Esophagus muscularis mucosa (tissue), 4 donors: ENCODE results near the gene SCN9A. TPM values are rescaled to one million over a fixed set of nuclear protein-coding genes. Genes with fewer than 3 reads are reported as not detected.

Experiments used
- DNase-seq: peaks from one replicate; pipeline ENCODE4 v3.0.0-alpha.2; 2017; ENCODE audit errors: extremely low spot score
- H3K27ac ChIP-seq, 4 donors: fragments of 200-600 bp; sonication (generic); replicated peaks in 1 of 4; 1 replicate in 3 of 4; 2 replicates in 1 of 4; pipeline ENCODE4 v1.5.1; 2016 to 2019; ENCODE audit warnings: mild to moderate bottlenecking in 1 of 4
- H3K27me3 ChIP-seq, 4 donors: fragments of 200-600 bp; sonication (generic); one replicate each; pipeline versions ENCODE4 v1.5.1 to v1.6.0; 2016 to 2019
- H3K36me3 ChIP-seq, 4 donors: fragments of 200-600 bp; sonication (generic); one replicate each; pipeline ENCODE4 v1.5.1; 2016 to 2019
- H3K4me1 ChIP-seq, 4 donors: fragments of 200-600 bp; sonication (generic); one replicate each; pipeline ENCODE4 v1.5.1; 2016 to 2019
- H3K4me3 ChIP-seq, 4 donors: fragments of 200-600 bp; sonication (generic); 1 replicate in 2 of 4; 2 replicates in 2 of 4; pipeline ENCODE4 v1.5.1; 2016 to 2019; ENCODE audit warnings: mild to moderate bottlenecking in 4 of 4, moderate library complexity in 1 of 4
- H3K9me3 ChIP-seq, 4 donors: fragments of 200-600 bp; sonication (generic); 1 replicate in 3 of 4; 2 replicates in 1 of 4; pipeline ENCODE4 v1.5.1; 2016 to 2019
- EP300 ChIP-seq: sonication (generic); formaldehyde crosslinking; IDR thresholded peaks from one replicate; pipeline ENCODE4 v1.6.1; 2017; ENCODE audit warnings: antibody characterized with exemption
- POLR2A ChIP-seq: fragments of 450-650 bp; IDR thresholded peaks from one replicate; pipeline ENCODE4 v1.6.1; 2017; ENCODE audit warnings: antibody characterized with exemption, moderate library complexity, mild to moderate bottlenecking, low read depth
- POLR2AphosphoS5 ChIP-seq, 2 donors: sonication (generic); formaldehyde crosslinking; IDR thresholded peaks; one replicate each; pipeline ENCODE4 v1.6.1; 2017; ENCODE audit warnings: antibody characterized with exemption in 2 of 2
- WGBS: methylation state at CpG from one replicate; pipeline ENCODE4 v1.1.5; 2018; 5-methylcytosine and 5-hydroxymethylcytosine counted together
- intact Hi-C: fragments of 100-400 bp; cut with DNase I; formaldehyde crosslinking; loops from one replicate; pipeline ENCODE4 v1.15.1; 2023
- total RNA-seq, 4 donors: library from RNA; depleted of rRNA; stranded (reverse); fragments of >200 nt; gene quantifications; one replicate each; pipeline versions ENCODE4 v1.1.0 to v1.2.1, GENCODE V29; 2016
- TF ChIP-seq, protein P1 (sequence below), 3 experiments: fragments of 200-600 bp in 2 of 3; fragments of 450-650 bp in 1 of 3; sonication (generic) in 2 of 3; IDR thresholded peaks; one replicate each; pipeline ENCODE4 v1.5.1; 2017 to 2019; ENCODE audit warnings: antibody characterized with exemption in 3 of 3, mild to moderate bottlenecking in 2 of 3, moderate library complexity in 1 of 3

SCN9A gene
- total RNA-seq, 4 donors from 2014 or later: 4.0 to 7.8 (median 5.2) TPM

DNA sequence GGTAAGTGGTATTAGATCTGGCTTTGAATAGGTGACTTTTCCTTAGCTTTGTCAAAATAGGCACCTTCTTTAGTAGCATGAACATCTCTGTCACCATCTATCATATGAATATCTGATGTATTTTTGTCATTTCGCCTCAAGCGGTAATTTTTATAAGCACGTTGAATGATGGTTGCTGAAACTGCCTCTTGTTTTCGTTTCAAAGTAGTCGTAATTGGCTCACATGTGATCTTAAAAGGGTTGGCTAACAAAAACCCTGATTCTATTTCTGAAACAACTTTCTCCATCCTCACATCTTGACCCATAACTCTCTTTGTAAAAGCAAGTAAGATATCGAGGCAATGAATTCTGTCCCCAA is 29.8 kb upstream of the SCN9A start:
- TF ChIP-seq POLR2A: no peak
- H3K4me3 ChIP-seq: no peak overlapping the region

DNA sequence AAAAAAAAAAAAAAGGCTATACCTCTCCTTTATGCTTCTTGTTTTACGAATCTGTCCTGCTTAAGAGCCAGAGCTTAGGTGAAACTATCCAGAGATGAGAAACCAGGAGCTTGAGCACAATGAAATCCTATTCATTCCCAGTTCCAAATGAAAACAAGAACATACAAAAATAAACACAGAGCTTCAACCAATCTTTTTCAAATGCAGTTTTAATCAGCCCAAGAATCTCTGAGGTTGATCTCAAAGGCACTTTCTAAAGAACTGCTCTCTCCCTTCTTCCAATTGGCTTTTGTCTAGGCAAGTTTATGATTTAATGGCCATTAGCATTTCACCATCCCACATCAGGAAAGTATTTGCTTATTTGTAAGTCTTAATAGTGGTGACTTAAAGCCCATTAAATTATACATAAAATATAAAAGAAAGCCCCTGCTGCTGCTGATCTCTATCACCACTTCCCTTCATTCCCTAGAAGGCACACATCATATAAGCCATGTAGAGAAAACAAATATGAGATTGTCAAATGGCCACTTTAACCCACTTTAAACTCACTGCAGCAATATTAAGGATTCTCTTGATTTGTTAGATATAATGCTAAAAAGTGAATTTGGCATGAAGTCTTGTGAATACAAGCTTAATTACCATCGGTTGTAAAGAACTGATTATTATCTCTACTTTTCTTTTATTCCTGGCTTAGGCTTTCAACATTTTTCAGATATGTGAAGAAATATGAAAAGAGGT is 29.3 kb upstream of the SCN9A start:
- H3K4me3 ChIP-seq: no peak overlapping the region
- no peaks in the 10 kb centered on the region for H3K4me1 ChIP-seq
- 58% methylated on average over 2 of the region's 2 CpGs for WGBS
- no peak overlapping the region for H3K27ac ChIP-seq
- no peaks in the 10 kb centered on the region for H3K27me3 ChIP-seq
- H3K9me3 ChIP-seq: no peaks in the 10 kb centered on the region
- no peaks in the 10 kb centered on the region for H3K36me3 ChIP-seq
- DNase-seq: no peak
- intact Hi-C loops: no loop called here
- no peak for TF ChIP-seq EP300
- TF ChIP-seq POLR2AphosphoS5 (IDR thresholded peaks at IDR 0.05): no peak
- TF ChIP-seq, protein P1, sequence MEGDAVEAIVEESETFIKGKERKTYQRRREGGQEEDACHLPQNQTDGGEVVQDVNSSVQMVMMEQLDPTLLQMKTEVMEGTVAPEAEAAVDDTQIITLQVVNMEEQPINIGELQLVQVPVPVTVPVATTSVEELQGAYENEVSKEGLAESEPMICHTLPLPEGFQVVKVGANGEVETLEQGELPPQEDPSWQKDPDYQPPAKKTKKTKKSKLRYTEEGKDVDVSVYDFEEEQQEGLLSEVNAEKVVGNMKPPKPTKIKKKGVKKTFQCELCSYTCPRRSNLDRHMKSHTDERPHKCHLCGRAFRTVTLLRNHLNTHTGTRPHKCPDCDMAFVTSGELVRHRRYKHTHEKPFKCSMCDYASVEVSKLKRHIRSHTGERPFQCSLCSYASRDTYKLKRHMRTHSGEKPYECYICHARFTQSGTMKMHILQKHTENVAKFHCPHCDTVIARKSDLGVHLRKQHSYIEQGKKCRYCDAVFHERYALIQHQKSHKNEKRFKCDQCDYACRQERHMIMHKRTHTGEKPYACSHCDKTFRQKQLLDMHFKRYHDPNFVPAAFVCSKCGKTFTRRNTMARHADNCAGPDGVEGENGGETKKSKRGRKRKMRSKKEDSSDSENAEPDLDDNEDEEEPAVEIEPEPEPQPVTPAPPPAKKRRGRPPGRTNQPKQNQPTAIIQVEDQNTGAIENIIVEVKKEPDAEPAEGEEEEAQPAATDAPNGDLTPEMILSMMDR (IDR thresholded peaks at IDR 0.05): no peak
- TF ChIP-seq POLR2A: no peak

More for the DNA sequence above, 29.8 kb upstream of the SCN9A start:
- no peak for DNase-seq
- Histone ChIP-seq H3K27me3 (no peaks in the 10 kb centered on the region), H3K36me3 (no peaks in the 10 kb centered on the region), H3K27ac (no peak overlapping the region), H3K4me1 (no peaks in the 10 kb centered on the region), H3K9me3 (no peaks in the 10 kb centered on the region)
- intact Hi-C loops: no loop called here
- WGBS: 90% methylated on average over 6 of the region's 6 CpGs

DNA sequence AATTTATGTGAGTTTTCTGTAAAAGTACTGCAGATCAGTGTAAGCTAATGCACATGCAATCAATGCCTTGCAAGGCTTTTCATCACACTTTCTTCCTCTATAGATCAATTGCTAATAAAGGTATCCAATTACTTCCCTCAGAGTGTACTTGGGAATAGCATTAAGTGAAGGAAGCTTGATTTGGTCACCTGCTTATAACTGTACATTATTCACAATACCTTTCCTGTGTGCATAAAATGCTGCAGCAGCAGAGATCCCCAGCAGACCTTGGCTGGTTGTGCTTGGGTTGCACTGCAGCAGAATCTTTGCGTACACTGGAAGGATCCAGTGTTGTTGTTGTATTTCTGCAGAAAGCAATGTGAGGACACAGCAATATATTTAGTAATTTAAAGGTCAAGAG is 18.5 kb upstream of the SCN9A start:
- Histone ChIP-seq H3K9me3 (no peaks in the 10 kb centered on the region), H3K27me3 (no peaks in the 10 kb centered on the region), H3K27ac (no peak overlapping the region), H3K4me1 (no peaks in the 10 kb centered on the region), H3K4me3 (no peak overlapping the region), H3K36me3 (no peaks in the 10 kb centered on the region)
- intact Hi-C loops: no loop called here
- DNase-seq: no peak
- WGBS: 100% methylated on average over 1 of the region's 1 CpG
- no peak for TF ChIP-seq POLR2A
- TF ChIP-seq, protein P1 (IDR thresholded peaks at IDR 0.05): no peak
- no peak for TF ChIP-seq POLR2AphosphoS5 (IDR thresholded peaks at IDR 0.05)
- TF ChIP-seq EP300: no peak

DNA sequence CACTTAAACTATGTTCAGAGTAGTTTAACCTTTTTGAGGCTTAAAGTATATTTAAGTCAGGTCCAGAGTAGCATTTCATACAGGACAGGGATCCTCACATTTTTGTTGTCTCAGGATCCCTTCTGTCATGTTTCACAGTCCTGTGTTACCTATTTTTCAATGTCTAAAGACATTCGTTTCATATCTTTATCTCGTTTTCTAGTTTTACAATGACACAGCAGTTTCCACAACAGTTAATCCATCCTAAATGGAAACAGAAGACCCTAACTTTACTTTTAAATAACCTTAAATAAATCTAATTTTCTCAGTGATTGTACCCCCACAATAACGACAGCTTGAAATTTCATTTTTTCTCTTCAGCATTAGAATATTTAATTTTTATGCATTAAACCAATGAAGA is 17.3 kb upstream of the SCN9A start:
- intact Hi-C loops: no loop called here
- WGBS: 78% methylated on average over 3 of the region's 3 CpGs
- no peak for DNase-seq
- H3K9me3 ChIP-seq: no peaks in the 10 kb centered on the region
- no peak overlapping the region for H3K4me3 ChIP-seq
- no peaks in the 10 kb centered on the region for H3K4me1 ChIP-seq
- no peaks in the 10 kb centered on the region for H3K27me3 ChIP-seq
- no peaks in the 10 kb centered on the region for H3K36me3 ChIP-seq
- no peak overlapping the region for H3K27ac ChIP-seq
- TF ChIP-seq POLR2AphosphoS5 (IDR thresholded peaks at IDR 0.05) (no peak), EP300 (no peak), POLR2A (no peak)
- TF ChIP-seq, protein P1 (IDR thresholded peaks at IDR 0.05): no peak

DNA sequence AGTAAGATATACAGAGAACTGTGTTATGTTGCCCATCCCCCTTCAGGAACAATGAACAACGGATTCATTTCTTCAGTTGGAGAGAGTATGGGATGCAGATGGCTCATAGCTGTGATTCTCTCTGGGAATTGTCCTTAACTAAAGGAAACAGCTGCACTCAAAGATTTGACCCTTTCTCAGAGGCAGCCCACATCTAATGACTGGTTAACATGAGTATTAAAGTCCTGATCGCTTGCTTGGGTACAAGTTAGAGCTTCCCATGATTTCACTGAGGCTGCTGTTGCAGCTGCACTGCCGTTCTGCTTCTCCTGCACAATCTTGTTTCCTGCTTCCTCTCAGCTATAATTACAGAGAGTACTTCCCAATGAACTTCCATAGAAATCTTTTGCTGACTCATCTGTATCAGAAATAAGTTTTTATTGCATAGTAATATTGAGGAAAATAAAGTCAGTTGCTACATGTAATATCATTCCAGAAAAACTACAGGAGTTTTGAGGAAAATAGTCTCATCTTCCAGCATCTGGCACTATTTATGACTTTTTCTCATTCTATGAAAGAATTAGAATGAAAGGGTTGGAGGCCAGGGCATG is 12.8 kb upstream of the SCN9A start:
- TF ChIP-seq EP300 (no peak), POLR2AphosphoS5 (IDR thresholded peaks at IDR 0.05) (no peak), POLR2A (no peak)
- TF ChIP-seq, protein P1 (IDR thresholded peaks at IDR 0.05): no peak
- WGBS: 63% methylated on average over 3 of the region's 3 CpGs
- DNase-seq: no peak
- no peak overlapping the region for H3K4me3 ChIP-seq
- H3K9me3 ChIP-seq: no peaks in the 10 kb centered on the region
- no peaks in the 10 kb centered on the region for H3K27me3 ChIP-seq
- no peaks in the 10 kb centered on the region for H3K4me1 ChIP-seq
- no peak overlapping the region for H3K27ac ChIP-seq
- intact Hi-C loops: no loop called here
- no peaks in the 10 kb centered on the region for H3K36me3 ChIP-seq
